Neural cell (in vitro differentiated cells): ENCODE data around the gene RTP1.
"Not testable (repeated sequence)": the region's sequence is repeated elsewhere in the genome, so short reads cannot be mapped to it uniquely, and the experiment has no call there.

ENCODE experiments used
- CTCF ChIP-seq: fragments of 450-650 bp; IDR thresholded peaks from 2 replicates; pipeline ENCODE4 v1.5.1; 2014; ENCODE audit warnings: antibody characterized with exemption, mild to moderate bottlenecking, moderate library complexity; ENCODE audit not compliant: poor library complexity, severe bottlenecking
- EP300 ChIP-seq: fragments of 450-650 bp; conservative IDR thresholded peaks from 2 replicates; pipeline ENCODE4 v1.6.1; 2014; ENCODE audit warnings: antibody characterized with exemption, mild to moderate bottlenecking, moderate library complexity; ENCODE audit not compliant: poor library complexity, severe bottlenecking
- EZH2 ChIP-seq: fragments of 200-600, 300-800 bp; shearing (Covaris generic), sonication (generic); IDR thresholded peaks from 2 replicates; pipeline ENCODE4 v1.6.1; 2014; ENCODE audit warnings: antibody characterized with exemption, low read length, borderline replicate concordance, mild to moderate bottlenecking; ENCODE audit not compliant: insufficient read depth, poor library complexity, severe bottlenecking
- RAD21 ChIP-seq: fragments of 450-650 bp; conservative IDR thresholded peaks from 2 replicates; pipeline ENCODE4 v1.6.1; 2014; ENCODE audit warnings: antibody characterized with exemption, mild to moderate bottlenecking, moderate library complexity
- TAF1 ChIP-seq: IDR thresholded peaks from 2 replicates; pipeline ENCODE4 v1.6.1; 2012; ENCODE audit warnings: low read depth

GRCh38 chr3:187170911-187171310 lies 26.4 kb upstream of the RTP1 start:
- TF ChIP-seq CTCF, EZH2, EP300, TAF1, RAD21: not testable (repeated sequence)
